Right atrium auricular region (tissue), 2 donors: Measurements from ENCODE around the gene PSTK. TPM values are rescaled to one million over a fixed set of nuclear protein-coding genes. Genes with fewer than 3 reads are reported as not detected.

Experiments
- DNase-seq: peaks from one replicate; pipeline ENCODE4 v3.0.0-alpha.2; 2019; ENCODE audit warnings: low spot score
- H3K27ac ChIP-seq, 2 donors: fragments of 200-600 bp; sonication (generic); 1 replicate in 1 of 2; 2 replicates in 1 of 2; pipeline ENCODE4 v1.5.1; 2016 to 2019
- H3K27me3 ChIP-seq, 2 donors: fragments of 200-600 bp; sonication (generic); one replicate each; pipeline versions ENCODE4 v1.5.1 to v1.6.0; 2017 to 2019
- H3K36me3 ChIP-seq: fragments of 200-600 bp; sonication (generic); one replicate; pipeline ENCODE4 v1.5.1; 2016
- H3K4me1 ChIP-seq, 2 donors: fragments of 200-600 bp; sonication (generic); one replicate each; pipeline versions ENCODE4 v1.5.1 to v1.6.0; 2017 to 2019
- H3K4me3 ChIP-seq, 2 donors: fragments of 200-600 bp; sonication (generic); 1 replicate in 1 of 2; 2 replicates in 1 of 2; pipeline ENCODE4 v1.5.1; 2017 to 2019; ENCODE audit warnings: mild to moderate bottlenecking in 1 of 2, moderate library complexity in 1 of 2
- H3K9me3 ChIP-seq, 2 donors: fragments of 200-600 bp; sonication (generic); one replicate each; pipeline ENCODE4 v1.5.1; 2019
- CTCF ChIP-seq, 2 donors: fragments of 200-600 bp; sonication (generic); IDR thresholded peaks; one replicate each; pipeline ENCODE4 v1.5.1; 2019; ENCODE audit warnings: antibody characterized with exemption in 2 of 2
- total RNA-seq, 2 donors: library from RNA; depleted of rRNA; stranded (reverse); fragments of >200 nt; gene quantifications; one replicate each; pipeline ENCODE4 v1.1.0, GENCODE V29; 2016

PSTK gene
- total RNA-seq, 2 donors from 2014 or later, result 3.0 to 5.9 TPM

DNA sequence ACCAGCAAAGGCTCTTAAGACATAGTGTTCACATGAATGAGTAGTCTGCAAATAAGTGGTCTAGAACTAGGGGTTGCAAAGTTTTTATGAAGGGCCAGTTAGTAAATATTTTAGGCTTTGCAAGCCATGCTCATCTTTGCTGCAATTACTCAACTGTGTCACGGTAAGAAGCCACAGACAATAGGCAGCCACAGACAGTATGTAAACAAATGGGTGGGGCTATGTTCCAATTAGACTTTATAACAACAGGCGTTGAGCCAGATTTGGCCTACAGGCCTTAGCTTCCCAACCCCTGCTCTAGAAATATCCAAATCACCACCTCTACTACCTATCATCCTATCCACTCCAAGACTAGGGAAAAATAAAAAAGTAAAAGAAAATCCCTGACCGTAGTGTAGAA lies 19.1 kb downstream of the PSTK start:
- H3K36me3 ChIP-seq, result peaks cover 27% of the 10 kb centered on the region
- TF ChIP-seq CTCF (IDR thresholded peaks at IDR 0.05), result no peak
- no peaks in the 10 kb centered on the region for H3K27me3 ChIP-seq
- peaks cover 0 to 6% of the 10 kb centered on the region in 2 donors for H3K4me1 ChIP-seq
- H3K9me3 ChIP-seq, result no peaks in the 10 kb centered on the region
- no peak for DNase-seq
- H3K4me3 ChIP-seq, result no peak overlapping the region
- no peak overlapping the region for H3K27ac ChIP-seq

- no peak for DNase-seq
- Histone ChIP-seq H3K4me3 (no peak overlapping the region), H3K36me3 (peaks cover 19% of the 10 kb centered on the region), H3K27ac (no peak overlapping the region), H3K27me3 (no peaks in the 10 kb centered on the region), H3K4me1 (peaks cover 0 to 13% of the 10 kb centered on the region in 2 donors), H3K9me3 (no peaks in the 10 kb centered on the region)
- no peak for TF ChIP-seq CTCF (IDR thresholded peaks at IDR 0.05)
Observed at GRCh38 chr10:123000155-123000554, 20.0 kb downstream of the PSTK start.

DNA sequence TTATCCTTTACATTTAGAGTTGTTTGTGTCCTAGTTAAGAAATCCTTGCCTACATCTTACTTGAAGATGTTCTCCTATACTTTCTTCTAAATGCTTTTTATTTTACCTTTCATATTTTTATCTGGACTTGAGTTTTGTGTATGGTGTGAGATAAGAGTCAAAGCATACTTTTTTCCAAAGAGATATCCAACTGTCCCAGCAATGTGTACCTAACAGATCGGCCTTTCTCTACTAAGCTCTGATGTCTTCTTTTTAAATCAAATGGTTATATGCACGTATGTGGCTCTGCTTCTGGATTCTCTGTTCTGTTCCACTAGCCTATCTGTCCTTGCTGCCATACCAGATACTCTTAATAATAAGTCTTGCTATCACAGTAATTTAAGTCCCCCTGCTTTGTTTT lies 21.2 kb downstream of the PSTK start:
- Histone ChIP-seq H3K4me1 (peaks cover 0 to 20% of the 10 kb centered on the region in 2 donors), H3K4me3 (no peak overlapping the region), H3K9me3 (no peaks in the 10 kb centered on the region), H3K36me3 (peaks cover 12% of the 10 kb centered on the region), H3K27me3 (no peaks in the 10 kb centered on the region), H3K27ac (no peak overlapping the region)
- DNase-seq, result no peak
- TF ChIP-seq CTCF (IDR thresholded peaks at IDR 0.05), result no peak

DNA sequence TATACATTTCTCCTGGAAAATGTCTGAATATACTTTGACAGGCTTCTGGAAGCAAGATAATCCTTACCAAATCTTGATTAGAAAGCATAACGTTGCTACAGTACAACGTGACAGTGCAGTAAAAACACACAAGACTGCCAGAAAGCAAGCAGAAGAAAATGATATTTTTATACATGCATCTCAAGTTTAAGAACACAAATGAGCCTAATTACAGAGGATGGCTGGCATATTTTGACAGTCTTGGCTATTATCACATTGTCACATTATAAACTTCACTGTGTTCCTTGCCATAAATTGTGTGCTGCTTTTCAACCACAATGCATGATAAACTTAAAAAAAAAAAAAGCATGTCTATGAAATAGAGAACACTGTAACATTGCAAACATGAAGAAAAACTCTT lies 24.1 kb downstream of the PSTK start:
- no peaks in the 10 kb centered on the region for H3K27me3 ChIP-seq
- no peaks in the 10 kb centered on the region for H3K9me3 ChIP-seq
- no peak for DNase-seq
- no peak for TF ChIP-seq CTCF (IDR thresholded peaks at IDR 0.05)
- H3K27ac ChIP-seq, result no peak overlapping the region
- peaks cover 0 to 34% of the 10 kb centered on the region in 2 donors for H3K4me1 ChIP-seq
- H3K4me3 ChIP-seq, result no peak overlapping the region
- H3K36me3 ChIP-seq, result no peaks in the 10 kb centered on the region

DNA sequence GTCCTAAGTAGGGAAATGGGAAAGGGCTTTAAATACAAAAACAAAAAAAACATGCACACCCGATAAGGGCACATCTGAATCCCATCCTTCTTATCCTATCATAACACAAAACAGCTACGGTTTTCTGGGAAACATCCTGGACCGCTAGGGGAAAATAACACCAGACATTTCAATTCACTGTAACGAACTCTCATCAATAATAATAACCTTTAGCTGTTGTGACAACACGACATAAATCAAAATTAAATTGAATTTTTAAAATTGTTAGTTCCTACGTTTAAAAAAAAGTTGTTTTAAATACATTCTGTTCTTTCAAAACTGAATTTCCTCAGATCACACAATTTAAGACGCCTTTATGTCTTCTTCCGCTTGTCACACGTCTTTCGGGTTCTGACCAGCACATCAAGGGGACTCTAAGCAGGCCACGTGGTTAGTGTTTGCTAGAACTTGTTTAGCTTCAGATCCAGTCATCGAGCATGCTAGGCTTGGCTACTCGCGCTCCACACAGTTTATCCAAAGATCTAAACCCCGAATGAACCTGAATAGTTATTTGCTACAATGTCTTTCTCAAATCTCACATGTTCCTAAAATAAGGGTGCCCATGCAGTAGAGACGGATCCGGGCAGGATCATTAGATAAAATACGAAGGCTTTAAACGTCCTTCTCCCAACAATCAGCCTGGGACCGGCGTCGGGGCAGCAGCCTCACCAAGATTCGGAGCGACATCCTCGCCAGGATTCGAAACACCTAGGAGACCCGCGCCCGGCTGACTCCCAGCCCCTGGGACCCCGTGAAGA lies 27.6 kb downstream of the PSTK start:
- Histone ChIP-seq H3K4me3 (peak overlapping the region; percentile 95 to 99), H3K4me1 (peaks cover 0 to 39% of the 10 kb centered on the region in 2 donors), H3K27ac (peak overlapping the region; percentile 94 to 98), H3K9me3 (no peaks in the 10 kb centered on the region), H3K27me3 (no peaks in the 10 kb centered on the region), H3K36me3 (no peaks in the 10 kb centered on the region)
- no peak for DNase-seq
- TF ChIP-seq CTCF (IDR thresholded peaks at IDR 0.05), result no peak
